Measurements from ENCODE around the gene COL8A1.

- TF ChIP-seq, protein P1, sequence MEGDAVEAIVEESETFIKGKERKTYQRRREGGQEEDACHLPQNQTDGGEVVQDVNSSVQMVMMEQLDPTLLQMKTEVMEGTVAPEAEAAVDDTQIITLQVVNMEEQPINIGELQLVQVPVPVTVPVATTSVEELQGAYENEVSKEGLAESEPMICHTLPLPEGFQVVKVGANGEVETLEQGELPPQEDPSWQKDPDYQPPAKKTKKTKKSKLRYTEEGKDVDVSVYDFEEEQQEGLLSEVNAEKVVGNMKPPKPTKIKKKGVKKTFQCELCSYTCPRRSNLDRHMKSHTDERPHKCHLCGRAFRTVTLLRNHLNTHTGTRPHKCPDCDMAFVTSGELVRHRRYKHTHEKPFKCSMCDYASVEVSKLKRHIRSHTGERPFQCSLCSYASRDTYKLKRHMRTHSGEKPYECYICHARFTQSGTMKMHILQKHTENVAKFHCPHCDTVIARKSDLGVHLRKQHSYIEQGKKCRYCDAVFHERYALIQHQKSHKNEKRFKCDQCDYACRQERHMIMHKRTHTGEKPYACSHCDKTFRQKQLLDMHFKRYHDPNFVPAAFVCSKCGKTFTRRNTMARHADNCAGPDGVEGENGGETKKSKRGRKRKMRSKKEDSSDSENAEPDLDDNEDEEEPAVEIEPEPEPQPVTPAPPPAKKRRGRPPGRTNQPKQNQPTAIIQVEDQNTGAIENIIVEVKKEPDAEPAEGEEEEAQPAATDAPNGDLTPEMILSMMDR (IDR thresholded peaks at IDR 0.05) = no peak
- TF ChIP-seq TCF7L2 (IDR thresholded peaks at IDR 0.05; ENCODE audit: low read depth, low read length) (no peak), POLR2AphosphoS5 (IDR thresholded peaks at IDR 0.05; ENCODE audit: low read depth, low read length) (no peak), SIN3A (IDR thresholded peaks at IDR 0.05; ENCODE audit: borderline replicate concordance, insufficient read depth, low read depth, low read length) (no peak)
These were observed 73.0 kb downstream of the COL8A1 start for GRCh38 chr3:99711351-99711750.

All from Panc1 (cell line).